HEK293 (cell line): ENCODE data around the gene PHACTR1.

Source experiments
- CTCF ChIA-PET: fragments of 350-600 bp; formaldehyde crosslinking; extraction: SDS; loops from one replicate; lab custom pipeline; 2021; ENCODE audit warnings: antibody characterized with exemption; lab: Yijun Ruan, JAX
- POLR2A ChIA-PET: fragments of 300-600 bp; formaldehyde crosslinking; extraction: SDS; loops from one replicate; lab custom pipeline; 2020; ENCODE audit warnings: antibody characterized with exemption, inconsistent platforms; lab: Yijun Ruan, JAX
- H3K27ac ChIP-seq: fragments of 200-500 bp; sonication (Bioruptor generic); 2 replicates; pipeline ENCODE4 v1.5.1; 2014; ENCODE audit warnings: low read depth, low read length, control low read depth, inconsistent platforms; ENCODE audit errors: extremely low read depth
- H3K36me3 ChIP-seq, 2 experiments: fragments of 200-500 bp in 1 of 2; sonication (Bioruptor generic) in 1 of 2; 1 replicate in 1 of 2; 2 replicates in 1 of 2; pipeline ENCODE4 v1.5.1; 2014 to 2017; ENCODE audit warnings: inconsistent platforms in 2 of 2, low read length in 2 of 2; ENCODE audit not compliant: control insufficient read depth in 2 of 2, insufficient read depth in 1 of 2
- H3K4me1 ChIP-seq: fragments of 200-500 bp; sonication (Bioruptor generic); 2 replicates; pipeline ENCODE4 v1.5.1; 2014; ENCODE audit warnings: mild to moderate bottlenecking, low read length, inconsistent platforms; ENCODE audit not compliant: control insufficient read depth, insufficient read depth
- H3K4me3 ChIP-seq: 2 replicates; pipeline ENCODE4 v1.5.1; 2011; ENCODE audit warnings: low read depth, mild to moderate bottlenecking, control low read depth, low read length, moderate library complexity
- H3K9me3 ChIP-seq: fragments of 200-500 bp; sonication (Bioruptor generic); 2 replicates; pipeline ENCODE4 v1.5.1; 2014; ENCODE audit warnings: low read depth, low read length, inconsistent platforms; ENCODE audit not compliant: control insufficient read depth, insufficient read depth
- CTCF ChIP-seq: fragments of 450-650 bp; formaldehyde crosslinking; IDR thresholded peaks from 2 replicates; pipeline ENCODE4 v1.5.1; 2016; ENCODE audit warnings: missing biosample characterization, missing genetic modification characterization
- MZF1 ChIP-seq: fragments of 450-650 bp; formaldehyde crosslinking; IDR thresholded peaks from 2 replicates; pipeline ENCODE4 v1.5.1; 2017; ENCODE audit warnings: missing biosample characterization, missing genetic modification characterization, borderline replicate concordance
- TRIM28 ChIP-seq: IDR thresholded peaks from 2 replicates; pipeline ENCODE4 v1.6.1; 2011; ENCODE audit warnings: low read length, control low read depth, borderline replicate concordance
- ZFHX2 ChIP-seq: fragments of 450-650 bp; formaldehyde crosslinking; conservative IDR thresholded peaks from 2 replicates; pipeline ENCODE4 v1.5.1; 2016; ENCODE audit warnings: missing biosample characterization, missing genetic modification characterization
- ZNF341 ChIP-seq: fragments of 450-650 bp; formaldehyde crosslinking; IDR thresholded peaks from 2 replicates; pipeline ENCODE4; 2016; ENCODE audit warnings: low read depth, missing biosample characterization, missing genetic modification characterization
- ZNF426 ChIP-seq: fragments of 450-650 bp; formaldehyde crosslinking; IDR thresholded peaks from 2 replicates; pipeline ENCODE4 v1.5.1; 2017; ENCODE audit warnings: missing biosample characterization, missing genetic modification characterization, mild to moderate bottlenecking, inconsistent platforms, moderate library complexity
- ZNF510 ChIP-seq: fragments of 450-650 bp; formaldehyde crosslinking; IDR thresholded peaks from 2 replicates; pipeline ENCODE4 v1.5.1; 2018; ENCODE audit warnings: mild to moderate bottlenecking, missing genetic modification characterization, missing biosample characterization; ENCODE audit not compliant: insufficient replicate concordance
- ZNF530 ChIP-seq: fragments of 450-650 bp; formaldehyde crosslinking; IDR thresholded peaks from 2 replicates; pipeline ENCODE4 v1.5.1; 2016; ENCODE audit warnings: low read depth, missing biosample characterization, missing genetic modification characterization
- ZNF596 ChIP-seq: fragments of 450-650 bp; IDR thresholded peaks from 2 replicates; pipeline ENCODE4 v1.5.0; 2018; ENCODE audit warnings: missing biosample characterization, mild to moderate bottlenecking, missing genetic modification characterization, moderate library complexity
- ZNF626 ChIP-seq: fragments of 450-650 bp; sonication (Bioruptor Pico); formaldehyde crosslinking; IDR thresholded peaks from 2 replicates; pipeline ENCODE4 v1.5.1; 2018; ENCODE audit warnings: missing biosample characterization, missing genetic modification characterization, inconsistent platforms
- ZNF785 ChIP-seq: fragments of 450-650 bp; formaldehyde crosslinking; IDR thresholded peaks from 2 replicates; pipeline ENCODE4 v1.5.1; 2016; ENCODE audit warnings: missing biosample characterization, missing genetic modification characterization
- TF ChIP-seq, protein P1 (sequence below): IDR thresholded peaks from 2 replicates; pipeline ENCODE4 v1.6.1; 2011; ENCODE audit warnings: mild to moderate bottlenecking, low read depth, low read length, borderline replicate concordance
- TF ChIP-seq, protein P2 (sequence below): fragments of 450-650 bp; formaldehyde crosslinking; IDR thresholded peaks from 2 replicates; pipeline ENCODE4 v1.5.1; 2017; ENCODE audit warnings: missing biosample characterization, missing genetic modification characterization
- TF ChIP-seq, protein P3 (sequence below): fragments of 450-650 bp; formaldehyde crosslinking; IDR thresholded peaks from 2 replicates; pipeline ENCODE4 v1.5.1; 2016; ENCODE audit warnings: missing biosample characterization, missing genetic modification characterization, low read depth
- TF ChIP-seq, protein P4 (sequence below): fragments of 450-650 bp; formaldehyde crosslinking; IDR thresholded peaks from 2 replicates; pipeline ENCODE4 v1.5.1; 2017; ENCODE audit warnings: missing biosample characterization, missing genetic modification characterization

The PHACTR1 gene

GRCh38 chr6:13229205-13230085 is 512.9 kb downstream of the PHACTR1 start:
- Histone ChIP-seq H3K4me3 (no peak overlapping the region), H3K9me3 (no peaks in the 10 kb centered on the region), H3K36me3 (no peaks in the 10 kb centered on the region), H3K27ac (no peak overlapping the region), H3K4me1 (no peaks in the 10 kb centered on the region)
- POLR2A ChIA-PET: interaction anchor here (0.7 kb wide), 1 partner anchor 34 kb away, joined by 8 read pairs; no protein-coding TSS in a partner anchor
- CTCF ChIA-PET: interaction anchor here (0.6 to 1.5 kb wide), 8 partner anchors 10 to 507 kb away, joined by 3 to 6 read pairs (median 4); no protein-coding TSS in a partner anchor
- TF ChIP-seq CTCF (0 out of 2 replicates have a peak, but pooled peaks have one; percentile 14), ZNF510 (tag by site-specific recombination) (no peak)

DNA sequence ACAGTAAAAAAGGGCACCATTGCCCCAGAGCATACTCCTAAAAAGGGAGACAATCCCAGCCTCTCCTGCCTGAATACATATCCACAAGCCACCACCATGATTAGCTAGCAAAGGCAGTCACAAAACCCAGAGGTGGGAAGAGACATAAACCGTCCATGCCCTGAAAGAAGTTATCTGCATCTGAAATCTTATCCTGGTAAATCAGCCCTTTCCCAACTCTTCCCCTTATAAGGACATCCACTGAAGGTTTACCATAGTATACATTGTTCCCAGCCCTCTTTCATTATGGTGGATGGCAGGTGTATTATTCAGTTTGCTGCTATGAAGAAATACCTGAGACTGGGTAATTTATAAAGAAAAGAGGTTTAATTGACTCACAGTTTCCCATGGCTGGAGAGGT is 516.5 kb downstream of the PHACTR1 start:
- ChIA-PET CTCF (no interaction called here), POLR2A (no interaction called here)
- H3K27ac ChIP-seq: no peak overlapping the region
- TF ChIP-seq, protein P1, sequence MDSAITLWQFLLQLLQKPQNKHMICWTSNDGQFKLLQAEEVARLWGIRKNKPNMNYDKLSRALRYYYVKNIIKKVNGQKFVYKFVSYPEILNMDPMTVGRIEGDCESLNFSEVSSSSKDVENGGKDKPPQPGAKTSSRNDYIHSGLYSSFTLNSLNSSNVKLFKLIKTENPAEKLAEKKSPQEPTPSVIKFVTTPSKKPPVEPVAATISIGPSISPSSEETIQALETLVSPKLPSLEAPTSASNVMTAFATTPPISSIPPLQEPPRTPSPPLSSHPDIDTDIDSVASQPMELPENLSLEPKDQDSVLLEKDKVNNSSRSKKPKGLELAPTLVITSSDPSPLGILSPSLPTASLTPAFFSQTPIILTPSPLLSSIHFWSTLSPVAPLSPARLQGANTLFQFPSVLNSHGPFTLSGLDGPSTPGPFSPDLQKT: no peak
- TF ChIP-seq, protein P2, sequence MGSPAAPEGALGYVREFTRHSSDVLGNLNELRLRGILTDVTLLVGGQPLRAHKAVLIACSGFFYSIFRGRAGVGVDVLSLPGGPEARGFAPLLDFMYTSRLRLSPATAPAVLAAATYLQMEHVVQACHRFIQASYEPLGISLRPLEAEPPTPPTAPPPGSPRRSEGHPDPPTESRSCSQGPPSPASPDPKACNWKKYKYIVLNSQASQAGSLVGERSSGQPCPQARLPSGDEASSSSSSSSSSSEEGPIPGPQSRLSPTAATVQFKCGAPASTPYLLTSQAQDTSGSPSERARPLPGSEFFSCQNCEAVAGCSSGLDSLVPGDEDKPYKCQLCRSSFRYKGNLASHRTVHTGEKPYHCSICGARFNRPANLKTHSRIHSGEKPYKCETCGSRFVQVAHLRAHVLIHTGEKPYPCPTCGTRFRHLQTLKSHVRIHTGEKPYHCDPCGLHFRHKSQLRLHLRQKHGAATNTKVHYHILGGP (tag by site-specific recombination): no peak
- H3K4me3 ChIP-seq: no peak overlapping the region
- H3K9me3 ChIP-seq: no peaks in the 10 kb centered on the region
- H3K36me3 ChIP-seq: no peaks in the 10 kb centered on the region
- H3K4me1 ChIP-seq: no peaks in the 10 kb centered on the region

GRCh38 chr6:13234130-13234529 is 517.6 kb downstream of the PHACTR1 start:
- POLR2A ChIA-PET: no interaction called here
- H3K4me1 ChIP-seq: no peaks in the 10 kb centered on the region
- H3K36me3 ChIP-seq: no peaks in the 10 kb centered on the region
- CTCF ChIA-PET: no interaction called here
- no peak overlapping the region for H3K4me3 ChIP-seq
- no peaks in the 10 kb centered on the region for H3K9me3 ChIP-seq
- H3K27ac ChIP-seq: no peak overlapping the region
- TF ChIP-seq ZNF530 (tag by site-specific recombination) (no peak), ZNF341 (no peak), ZNF626 (tag by site-specific recombination) (no peak), ZNF785 (tag by site-specific recombination) (no peak), ZNF426 (tag by site-specific recombination) (no peak), ZFHX2 (no peak), MZF1 (tag by site-specific recombination) (no peak), ZNF596 (no peak), TRIM28 (no peak), CTCF (no peak)
- TF ChIP-seq, protein P3, sequence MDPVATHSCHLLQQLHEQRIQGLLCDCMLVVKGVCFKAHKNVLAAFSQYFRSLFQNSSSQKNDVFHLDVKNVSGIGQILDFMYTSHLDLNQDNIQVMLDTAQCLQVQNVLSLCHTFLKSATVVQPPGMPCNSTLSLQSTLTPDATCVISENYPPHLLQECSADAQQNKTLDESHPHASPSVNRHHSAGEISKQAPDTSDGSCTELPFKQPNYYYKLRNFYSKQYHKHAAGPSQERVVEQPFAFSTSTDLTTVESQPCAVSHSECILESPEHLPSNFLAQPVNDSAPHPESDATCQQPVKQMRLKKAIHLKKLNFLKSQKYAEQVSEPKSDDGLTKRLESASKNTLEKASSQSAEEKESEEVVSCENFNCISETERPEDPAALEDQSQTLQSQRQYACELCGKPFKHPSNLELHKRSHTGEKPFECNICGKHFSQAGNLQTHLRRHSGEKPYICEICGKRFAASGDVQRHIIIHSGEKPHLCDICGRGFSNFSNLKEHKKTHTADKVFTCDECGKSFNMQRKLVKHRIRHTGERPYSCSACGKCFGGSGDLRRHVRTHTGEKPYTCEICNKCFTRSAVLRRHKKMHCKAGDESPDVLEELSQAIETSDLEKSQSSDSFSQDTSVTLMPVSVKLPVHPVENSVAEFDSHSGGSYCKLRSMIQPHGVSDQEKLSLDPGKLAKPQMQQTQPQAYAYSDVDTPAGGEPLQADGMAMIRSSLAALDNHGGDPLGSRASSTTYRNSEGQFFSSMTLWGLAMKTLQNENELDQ (tag by site-specific recombination): no peak
- TF ChIP-seq, protein P4, sequence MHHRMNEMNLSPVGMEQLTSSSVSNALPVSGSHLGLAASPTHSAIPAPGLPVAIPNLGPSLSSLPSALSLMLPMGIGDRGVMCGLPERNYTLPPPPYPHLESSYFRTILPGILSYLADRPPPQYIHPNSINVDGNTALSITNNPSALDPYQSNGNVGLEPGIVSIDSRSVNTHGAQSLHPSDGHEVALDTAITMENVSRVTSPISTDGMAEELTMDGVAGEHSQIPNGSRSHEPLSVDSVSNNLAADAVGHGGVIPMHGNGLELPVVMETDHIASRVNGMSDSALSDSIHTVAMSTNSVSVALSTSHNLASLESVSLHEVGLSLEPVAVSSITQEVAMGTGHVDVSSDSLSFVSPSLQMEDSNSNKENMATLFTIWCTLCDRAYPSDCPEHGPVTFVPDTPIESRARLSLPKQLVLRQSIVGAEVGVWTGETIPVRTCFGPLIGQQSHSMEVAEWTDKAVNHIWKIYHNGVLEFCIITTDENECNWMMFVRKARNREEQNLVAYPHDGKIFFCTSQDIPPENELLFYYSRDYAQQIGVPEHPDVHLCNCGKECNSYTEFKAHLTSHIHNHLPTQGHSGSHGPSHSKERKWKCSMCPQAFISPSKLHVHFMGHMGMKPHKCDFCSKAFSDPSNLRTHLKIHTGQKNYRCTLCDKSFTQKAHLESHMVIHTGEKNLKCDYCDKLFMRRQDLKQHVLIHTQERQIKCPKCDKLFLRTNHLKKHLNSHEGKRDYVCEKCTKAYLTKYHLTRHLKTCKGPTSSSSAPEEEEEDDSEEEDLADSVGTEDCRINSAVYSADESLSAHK: no peak
